Ovary (tissue), 3 donors: ENCODE measurements around the gene ARHGEF4.

Source experiments
- CTCF ChIP-seq, 3 donors: fragments of 450-650 bp in 2 of 3; fragments of 200-600 bp in 1 of 3; IDR thresholded peaks; one replicate each; pipeline versions ENCODE4 v1.5.1 to v1.8.0; 2016 to 2022; ENCODE audit warnings: antibody characterized with exemption in 3 of 3, mild to moderate bottlenecking in 1 of 3
- POLR2A ChIP-seq: fragments of 450-650 bp; IDR thresholded peaks from one replicate; pipeline ENCODE4 v1.6.1; 2017; ENCODE audit warnings: antibody characterized with exemption, mild to moderate bottlenecking, moderate library complexity
- donor health status: DM: no; HTN: no; CAD: no.

- TF ChIP-seq CTCF (IDR thresholded peaks at IDR 0.05) (no peak), POLR2A (no peak)
These were observed 195.2 kb downstream of the ARHGEF4 start for GRCh38 chr2:131031875-131032274.
